Activated T-cell treated with anti-CD3 and anti-CD28 coated beads, Interleukin-2, amount 50 U/mL, for 1 hour (primary cell): Measurements from ENCODE around the gene GNAO1.

Experiments
- DNase-seq: peaks from one replicate; pipeline ENCODE4 v3.0.0-alpha.2; 2020

GNAO1 gene

GRCh38 chr16:56351481-56351880 is 160.2 kb downstream of the GNAO1 start:
- DNase-seq = peak; percentile 6

- peak; percentile 6 for DNase-seq
Measured at GRCh38 chr16:56352351-56353053, 161.2 kb downstream of the GNAO1 start.

- peak; percentile 13 for DNase-seq
Measured at GRCh38 chr16:56353054-56353921, 162.0 kb downstream of the GNAO1 start.

- DNase-seq = peak; percentile 13
Measured at GRCh38 chr16:56354016-56354415, 162.7 kb downstream of the GNAO1 start.

GRCh38 chr16:56354746-56355145 is 163.5 kb downstream of the GNAO1 start:
- peak; percentile 10 for DNase-seq

GRCh38 chr16:56355221-56355620 is 163.9 kb downstream of the GNAO1 start:
- DNase-seq = peak; percentile 4

GRCh38 chr16:56355786-56356275 is 164.5 kb downstream of the GNAO1 start:
- DNase-seq = peak; percentile 14

GRCh38 chr16:56356276-56357240 is 165.3 kb downstream of the GNAO1 start:
- peak; percentile 65 for DNase-seq

GRCh38 chr16:56357241-56357764 is 166.0 kb downstream of the GNAO1 start:
- DNase-seq = peak; percentile 22

- peak; percentile 16 for DNase-seq
Measured at GRCh38 chr16:56357765-56358322, 166.6 kb downstream of the GNAO1 start.

GRCh38 chr16:56360117-56361008 is 169.1 kb downstream of the GNAO1 start:
- DNase-seq = no peak

- no peak for DNase-seq
Measured at GRCh38 chr16:56362057-56362655, 170.9 kb downstream of the GNAO1 start.

- DNase-seq = no peak
Measured at GRCh38 chr16:56362706-56363105, 171.4 kb downstream of the GNAO1 start.

- DNase-seq = no peak
Measured at GRCh38 chr16:56363181-56363716, 172.0 kb downstream of the GNAO1 start.

GRCh38 chr16:56363781-56364565 is 172.7 kb downstream of the GNAO1 start:
- no peak for DNase-seq

- DNase-seq = no peak
Measured at GRCh38 chr16:56364865-56365264, 173.6 kb downstream of the GNAO1 start.

GRCh38 chr16:56365552-56365951 is 174.3 kb downstream of the GNAO1 start:
- DNase-seq = no peak

- DNase-seq = no peak
Measured at GRCh38 chr16:56366945-56367344, 175.7 kb downstream of the GNAO1 start.

GRCh38 chr16:56367764-56368163 is 176.5 kb downstream of the GNAO1 start:
- no peak for DNase-seq
